ENCODE results near the gene CDK5. TPM values are rescaled to one million over a fixed set of nuclear protein-coding genes. Genes with fewer than 3 reads are reported as not detected.
A peak's percentile ranks its signal among the peaks of the same experiment; 100 is the strongest.

Gene CDK5
- total and polyA plus RNA-seq, 9 of the 15 experiments (the other 6 are each of a cell fraction or from before 2014, with no cell fraction given): 3.2 to 38.0 (median 27.5) TPM

- TF ChIP-seq CUX1 (CRISPR knock-in tag; IDR thresholded peaks at IDR 0.05) (no peak), NR2F6 (CRISPR knock-in tag; IDR thresholded peaks at IDR 0.05) (0 out of 2 replicates have a peak, but pooled peaks have one; percentile 22), FOXJ3 (CRISPR knock-in tag; IDR thresholded peaks at IDR 0.05) (no peak), TCF7 (IDR thresholded peaks at IDR 0.05; ENCODE audit: borderline replicate concordance) (no peak), POLR2G (IDR thresholded peaks at IDR 0.05; ENCODE audit: low read depth, low read length) (peak; percentile 32; the same call in 1 of the 2 replicates), RBM25 (IDR thresholded peaks at IDR 0.05; ENCODE audit: low read depth, low read length, severe bottlenecking) (no peak), ZNF395 (CRISPR knock-in tag; IDR thresholded peaks at IDR 0.05) (no peak), ARID2 (IDR thresholded peaks at IDR 0.05) (no peak), ZNF12 (CRISPR knock-in tag; IDR thresholded peaks at IDR 0.05) (peak; percentile 50; the same call in 1 of the 2 replicates), ZFP36 (IDR thresholded peaks at IDR 0.05; ENCODE audit: low read depth, low read length, partially characterized antibody) (peak; percentile 92), ZFP30 (CRISPR knock-in tag; IDR thresholded peaks at IDR 0.05; ENCODE audit: borderline replicate concordance) (no peak)
- H3K4me2 ChIP-seq (ENCODE audit: insufficient read depth, low read length): no peak overlapping the region
- no peaks in the 10 kb centered on the region for H3K9me3 ChIP-seq (replicated peaks; ENCODE audit: control insufficient read depth, insufficient read depth, low read depth, low read length)
- H2AFZ ChIP-seq (ENCODE audit: low read depth, low read length): no peak overlapping the region
- H3K4me3 ChIP-seq: no peak overlapping the region
- FAIRE-seq: no peak
- H3K9me1 ChIP-seq (ENCODE audit: control insufficient read depth, insufficient read depth, low read length): no peaks in the 10 kb centered on the region
- peaks cover 0 to 54% of the 10 kb centered on the region in 2 experiments; a peak in 2 of 5 replicates for H3K4me1 ChIP-seq (replicated peaks in 1 of 2; ENCODE audit: control insufficient read depth in 2 of 2, insufficient read depth in 2 of 2, low read length in 2 of 2)
- WGBS (ENCODE audit: insufficient coverage, low coverage, missing lambda C conversion rate): 56% methylated on average over 14 of the region's 14 CpGs
- BruUV-seq (replicated peaks): no TSS peak
- intact Hi-C loops (cut with micrococcal nuclease): no loop called here
- peaks cover 20% of the 10 kb centered on the region for H3K36me3 ChIP-seq (ENCODE audit: control insufficient read depth, insufficient read depth, low read length)
- no peaks in the 10 kb centered on the region for H4K20me1 ChIP-seq (replicated peaks; ENCODE audit: control insufficient read depth, insufficient read depth, low read length)
- no peaks in the 10 kb centered on the region for H3K79me2 ChIP-seq (ENCODE audit: control insufficient read depth, insufficient read depth, low read length)
- no peaks in the 10 kb centered on the region for H3K27me3 ChIP-seq (ENCODE audit: control insufficient read depth in 2 of 2, insufficient read depth in 2 of 2, low read length in 2 of 2)
- in situ Hi-C loops (cut with MboI): no loop called here
- H3K9ac ChIP-seq (ENCODE audit: insufficient read depth in 1 of 2, low read depth in 2 of 2, low read length in 2 of 2): peak overlapping the region in 1 of 2 experiments; percentile 77; a peak in 2 of 4 replicates
- ChIA-PET POLR2A (interaction anchor here (0.6 to 1.8 kb wide), 4 partner anchors 8 to 443 kb away, joined by 3 to 6 read pairs (median 4); partner anchors contain the start of gene ABCB8), CTCF (ENCODE audit: low intra/inter-chr PET ratio) (no interaction called here)
- H3K27ac ChIP-seq (ENCODE audit: extremely low read depth, low read depth, low read length): no peak overlapping the region
- ATAC-seq: peak; percentile 4
- DNase-seq (ENCODE audit: extremely low read depth in 1 of 4, low spot score in 3 of 4): peak in 2 of 4 experiments; percentile 13 to 14
Measured at GRCh38 chr7:151046603-151047573, 10.8 kb downstream of the CDK5 start.

All from K562 (cell line).